ENCODE results near the gene MRPL1.
A peak's percentile ranks its signal among the peaks of the same experiment; 100 is the strongest.

Gene MRPL1

DNA sequence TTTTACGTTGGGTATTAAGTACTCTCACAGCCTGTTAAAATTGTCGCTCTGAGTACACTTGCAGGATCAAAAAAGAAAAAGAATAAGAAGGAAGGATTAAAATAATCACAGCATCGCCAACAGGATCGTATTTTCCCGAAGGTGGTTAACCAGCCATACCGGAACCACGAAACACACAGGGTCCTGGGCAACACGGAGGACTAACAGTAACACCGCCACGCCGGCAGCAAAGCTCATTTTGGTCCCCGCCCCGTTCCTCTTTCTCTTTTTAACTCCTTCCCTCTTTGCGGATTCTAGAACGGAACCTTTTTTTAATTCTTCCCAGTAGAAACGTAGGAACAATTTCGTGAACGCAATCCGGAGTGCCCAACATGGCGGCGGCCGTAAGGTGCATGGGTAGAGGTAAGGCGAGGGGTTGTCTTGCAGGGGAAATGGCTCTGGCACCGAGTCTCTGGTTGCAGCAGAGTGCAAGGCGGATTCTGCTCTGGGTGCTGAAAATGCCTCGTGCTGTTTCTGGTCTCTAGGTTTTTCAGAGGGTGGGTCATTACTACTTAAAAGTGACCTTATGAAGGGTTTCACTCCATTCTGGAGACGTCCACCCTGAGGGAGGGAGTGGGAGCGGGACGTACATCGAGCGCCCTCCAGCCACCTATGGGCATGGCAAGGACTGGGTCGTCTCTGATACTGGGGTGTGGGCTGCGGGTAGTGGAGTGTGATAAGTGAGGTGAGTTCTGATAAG lies at the start of gene MRPL1:
TSS of gene MRPL1 (plus strand) at position 353 of the 739 bp plus-strand sequence. CDS start at position 372, 19 bp downstream.
- DNase-seq (ENCODE audit: low spot score) (peak; percentile 90), FAIRE-seq (peak; percentile 75)

DNA sequence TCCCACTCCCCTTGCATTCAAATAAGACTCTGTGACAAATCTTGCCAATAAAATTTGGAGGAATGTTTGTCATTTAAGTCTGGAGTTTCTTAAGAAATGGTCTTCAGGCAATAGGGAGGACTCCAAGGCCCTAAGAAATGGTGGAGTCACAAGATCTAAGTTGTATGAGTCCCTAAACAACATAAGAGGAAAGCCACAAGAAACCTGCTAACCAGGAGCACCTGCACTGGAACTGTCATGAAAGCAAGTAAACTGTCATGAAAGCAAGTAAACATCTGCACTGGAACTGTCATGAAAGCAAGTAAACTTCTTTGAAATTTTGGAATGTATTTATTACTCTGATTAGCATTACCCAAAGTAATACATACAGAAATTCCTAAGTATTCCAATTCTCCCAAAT lies 47.0 kb upstream of the MRPL1 start:
- no peak for DNase-seq (ENCODE audit: low spot score)
- FAIRE-seq, result no peak

DNA sequence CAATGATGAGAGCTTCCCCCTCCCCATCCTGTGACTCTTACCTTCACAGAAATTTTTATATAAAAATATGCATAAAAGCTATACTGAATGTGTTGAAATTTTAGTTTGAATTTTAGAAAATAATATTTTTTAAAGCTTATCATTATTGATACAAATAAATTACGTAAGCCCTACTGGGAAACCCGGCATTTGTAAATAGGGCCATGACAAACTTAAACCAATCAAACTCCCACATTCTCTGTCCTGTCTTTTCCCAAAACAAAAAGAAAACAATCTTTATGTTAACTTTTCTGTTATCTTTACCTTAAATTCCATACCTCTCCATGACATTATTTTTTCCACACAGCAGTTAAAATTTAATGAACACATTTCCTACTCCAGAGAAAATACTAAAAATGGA lies 46.1 kb upstream of the MRPL1 start:
- FAIRE-seq, result peak; percentile 23
- DNase-seq (ENCODE audit: low spot score), result no peak

DNA sequence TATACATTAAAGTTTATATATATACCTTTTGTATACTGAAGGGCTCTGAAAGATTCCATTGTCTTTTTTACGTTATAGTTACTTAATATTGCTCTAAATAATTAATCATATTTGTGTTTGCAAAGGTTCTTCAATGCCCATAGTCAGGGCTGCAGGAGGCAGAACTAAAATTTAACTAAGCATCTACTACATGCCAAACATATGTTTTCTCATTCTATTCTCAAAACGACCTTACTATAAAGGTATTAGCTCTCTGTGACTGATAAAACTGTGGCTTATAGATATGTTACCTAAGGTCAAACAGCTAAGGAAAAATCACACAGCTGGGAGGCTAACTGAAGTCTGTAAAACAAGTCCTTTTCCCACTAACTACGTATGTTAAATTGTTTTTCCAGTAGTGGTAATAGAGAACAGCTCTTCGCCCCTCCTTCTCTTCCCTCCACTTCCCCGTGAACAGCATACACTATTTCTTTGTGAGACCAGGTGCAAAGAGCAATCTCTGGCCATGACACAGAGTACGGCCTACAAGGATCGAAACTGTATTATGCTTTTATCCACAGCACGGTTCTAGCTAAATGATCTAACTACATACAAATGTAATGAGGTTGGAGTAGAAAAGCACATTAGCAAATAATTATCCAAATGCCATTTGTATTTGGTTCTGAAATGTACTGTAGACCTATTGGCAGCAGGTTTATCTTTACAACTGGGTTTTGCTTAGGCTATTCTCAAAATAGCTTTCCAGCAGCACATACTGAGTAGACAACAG lies 45.1 kb upstream of the MRPL1 start:
- DNase-seq (ENCODE audit: low spot score) (no peak), FAIRE-seq (no peak)

DNA sequence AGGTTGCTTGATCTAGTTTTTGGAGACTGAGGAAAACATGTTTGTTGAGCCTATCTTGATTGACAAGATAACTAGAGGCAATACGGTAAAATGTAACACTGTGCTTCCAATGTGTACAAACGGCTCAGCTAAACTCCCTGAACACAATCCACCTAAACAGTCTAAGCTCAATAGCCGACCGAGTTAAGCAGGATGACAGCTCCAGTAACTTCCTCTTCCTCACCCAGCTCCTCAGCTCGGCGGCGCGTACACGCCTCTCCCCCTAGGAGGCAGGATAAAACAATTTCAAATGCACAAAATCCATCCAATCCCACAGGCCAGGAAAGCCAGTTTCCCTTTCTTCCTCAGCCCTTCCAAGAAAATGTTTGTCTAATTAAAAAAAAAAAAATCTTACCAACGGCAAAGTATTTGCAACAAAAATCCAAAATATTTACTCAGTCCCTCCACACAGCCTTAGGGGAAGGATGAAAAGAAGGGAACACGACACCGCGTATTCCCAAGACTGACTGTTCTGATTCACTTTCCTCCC lies 44.5 kb upstream of the MRPL1 start:
- DNase-seq (ENCODE audit: low spot score) (peak; percentile 73), FAIRE-seq (peak; percentile 76)

DNA sequence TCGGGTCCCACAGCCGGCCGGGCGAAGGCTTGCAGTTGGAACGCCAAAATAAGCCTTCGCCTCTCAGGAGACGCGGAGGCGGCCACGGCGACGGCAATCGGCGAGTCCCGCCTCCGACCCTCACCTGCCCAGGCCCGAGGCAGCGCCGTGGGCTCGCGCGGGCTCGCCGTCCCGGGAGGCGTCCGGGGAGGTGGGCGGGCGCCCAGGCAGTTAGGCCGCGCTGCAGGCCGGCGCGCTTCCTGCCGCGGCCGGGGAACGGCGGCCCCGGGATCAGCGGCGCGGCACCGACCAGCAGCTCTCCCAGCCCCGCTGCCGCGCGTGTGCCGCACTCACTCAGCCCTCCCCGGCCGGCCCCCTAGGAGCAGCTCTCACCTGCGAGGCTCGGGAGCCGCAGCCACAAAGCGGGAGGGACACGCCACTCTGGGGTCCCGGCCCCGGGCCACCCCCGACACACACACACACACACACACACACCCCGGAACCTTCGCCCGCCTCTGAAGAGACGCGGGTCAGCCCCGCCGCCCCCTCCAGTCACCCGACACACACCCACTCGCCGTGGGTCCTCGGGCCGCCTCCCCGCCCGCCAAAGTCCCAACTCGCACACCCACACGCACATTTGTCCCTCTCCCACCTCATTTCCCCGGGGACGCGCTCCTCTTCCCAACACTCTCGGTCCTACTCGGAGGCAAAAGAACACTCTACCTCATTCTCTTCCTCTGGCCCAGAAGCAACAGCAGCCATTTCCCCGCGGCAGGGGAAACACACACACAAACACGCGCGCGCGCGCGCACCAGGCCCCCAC lies 43.8 kb upstream of the MRPL1 start, which contains the start of gene CNOT6L:
TSS of gene CNOT6L (minus strand) at position 767 of the 802 bp plus-strand sequence. CDS start at position 707, 60 bp downstream.
- no peak for FAIRE-seq
- peak; percentile 15 for DNase-seq (ENCODE audit: low spot score)

DNA sequence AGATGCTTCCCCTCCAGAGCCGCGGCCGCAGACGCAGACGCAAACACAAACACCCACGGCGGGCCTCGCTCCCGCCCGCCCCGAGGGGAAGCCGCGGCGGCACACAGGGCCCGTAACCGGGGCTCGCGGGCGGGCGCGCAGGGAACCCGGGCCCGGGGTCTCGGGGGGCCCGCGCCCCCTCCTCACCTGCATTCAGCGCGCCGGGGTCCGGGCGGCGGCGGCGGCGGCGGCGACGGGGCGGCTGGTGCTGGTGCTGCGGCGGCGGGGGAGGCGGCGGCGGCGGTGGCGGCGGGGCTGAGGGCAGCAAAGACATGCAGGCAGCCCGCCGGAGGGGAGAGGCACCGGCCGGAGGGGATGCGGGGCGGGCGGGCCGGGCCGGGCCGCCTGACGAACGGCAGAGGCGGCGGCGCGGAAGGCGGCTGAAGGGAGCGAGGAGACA lies 43.2 kb upstream of the MRPL1 start:
- FAIRE-seq, result no peak
- DNase-seq (ENCODE audit: low spot score), result no peak

DNA sequence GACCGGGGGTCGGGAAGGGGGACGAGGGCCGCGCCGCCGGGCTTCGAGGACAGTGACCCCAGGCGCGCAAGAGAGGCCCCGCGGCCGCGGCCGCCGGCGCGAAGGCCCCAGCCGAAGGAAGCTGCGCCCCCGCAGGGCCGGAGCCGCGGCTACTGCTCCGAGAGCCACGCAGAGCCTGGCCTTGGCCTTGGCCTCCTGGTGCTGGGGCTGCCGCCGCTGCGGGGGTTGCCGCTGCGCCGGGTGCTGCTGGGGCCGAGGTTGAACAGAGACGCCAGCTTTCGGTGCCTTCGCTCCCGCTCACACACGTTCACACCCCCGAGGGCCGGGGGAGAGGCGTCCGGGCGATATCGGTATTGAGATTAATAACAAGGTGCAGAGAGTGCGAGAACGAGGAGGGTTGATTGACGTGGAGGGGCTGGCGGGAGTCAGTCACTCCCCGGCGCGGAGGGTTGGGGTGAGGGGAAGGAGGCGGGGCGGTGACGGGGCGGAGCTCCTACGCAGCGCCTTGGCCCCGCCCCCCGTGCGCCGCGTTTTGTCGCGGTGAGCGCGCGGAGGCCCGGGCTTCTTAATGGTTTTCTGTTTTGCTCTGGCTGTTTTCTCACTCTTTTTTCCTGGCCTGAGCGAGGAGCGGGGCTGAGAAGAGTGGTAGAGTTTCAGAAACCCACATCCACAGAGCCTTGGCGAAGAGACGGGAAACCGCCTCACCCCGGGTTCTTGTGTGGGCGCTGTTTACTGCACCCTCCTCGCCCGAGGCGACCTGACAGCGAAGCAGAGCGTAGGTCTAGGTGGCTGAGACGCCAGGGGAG lies 42.6 kb upstream of the MRPL1 start:
- FAIRE-seq (no peak), DNase-seq (ENCODE audit: low spot score) (peak; percentile 51)

DNA sequence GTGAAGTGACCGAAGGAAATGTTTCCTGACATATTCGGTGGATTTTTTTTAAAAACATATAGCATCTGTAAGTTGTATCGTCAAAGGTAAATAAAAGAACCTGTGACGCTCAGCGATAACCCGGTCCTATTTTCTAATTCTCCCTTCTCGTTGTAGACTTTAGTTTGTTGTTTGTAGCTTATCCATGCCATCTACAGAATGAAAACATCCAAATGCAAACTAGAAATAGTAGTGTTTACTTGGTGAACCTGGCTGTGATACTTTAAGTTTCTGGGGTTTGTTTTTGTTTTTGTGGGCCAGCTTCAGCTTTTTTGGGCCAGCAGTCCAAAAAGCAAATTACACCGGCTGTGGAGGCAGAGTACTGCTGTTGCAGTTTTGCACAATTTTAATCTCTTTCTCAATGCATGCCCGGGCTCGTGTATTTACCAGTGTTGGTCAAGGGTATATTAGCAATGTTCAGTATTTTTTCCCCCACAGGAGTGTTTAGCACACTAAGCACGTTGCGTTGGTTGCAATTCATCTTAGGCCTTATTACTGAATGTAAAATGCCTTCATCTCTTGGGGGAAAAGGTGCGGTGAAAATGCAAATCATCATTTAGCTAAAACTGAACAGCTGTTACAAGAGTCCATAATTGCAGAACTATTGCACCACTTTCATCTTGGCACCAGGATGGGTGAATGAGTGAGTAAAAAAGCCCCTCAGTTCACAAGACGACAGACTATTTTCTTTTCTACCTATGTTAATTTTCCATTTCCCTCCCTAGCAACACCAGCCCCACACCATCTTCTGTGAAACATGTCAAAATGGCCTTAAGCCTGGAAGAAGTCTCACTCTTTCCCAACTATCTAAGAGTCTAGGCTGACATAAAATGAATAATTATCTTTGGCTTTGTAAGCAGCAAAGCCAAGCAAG lies 41.7 kb upstream of the MRPL1 start:
- FAIRE-seq (no peak), DNase-seq (ENCODE audit: low spot score) (no peak)

DNA sequence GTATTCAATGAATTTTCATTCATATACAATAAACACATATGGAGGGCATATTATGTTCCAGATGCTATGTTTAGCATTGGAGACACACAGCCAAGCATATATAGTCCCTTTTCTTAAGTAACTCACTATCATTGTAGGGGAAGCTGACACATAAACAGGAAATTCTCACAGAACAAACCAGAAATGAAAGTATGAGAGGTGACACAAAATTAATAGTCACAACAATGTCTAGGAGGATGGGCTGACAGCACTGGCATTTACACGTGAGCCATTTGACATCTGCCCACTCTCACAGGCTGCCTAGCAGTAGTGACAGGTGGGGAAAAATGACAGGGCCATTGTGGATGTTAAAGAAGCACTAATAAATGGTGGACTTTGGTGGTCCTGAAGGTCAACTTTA lies 40.9 kb upstream of the MRPL1 start:
- FAIRE-seq, result no peak
- no peak for DNase-seq (ENCODE audit: low spot score)

DNA sequence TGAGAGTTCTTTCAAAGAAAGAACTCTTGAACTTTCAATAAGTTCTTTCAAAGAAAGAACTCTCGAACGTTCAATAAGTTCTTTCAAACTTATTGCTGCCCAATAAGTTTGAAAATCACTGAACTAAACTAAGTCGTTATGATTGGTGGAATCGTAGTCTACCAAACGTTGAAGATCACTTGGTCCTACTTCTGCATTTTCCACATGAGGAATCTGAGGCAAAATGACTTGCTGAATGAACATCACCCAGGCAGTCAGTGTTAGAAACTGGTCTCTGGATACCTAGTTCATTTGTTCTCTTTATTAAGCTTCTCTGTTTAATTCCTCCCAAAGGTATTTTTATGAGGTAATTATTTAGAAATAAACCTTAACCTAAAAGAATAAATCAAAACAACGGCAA lies 36.4 kb upstream of the MRPL1 start:
- DNase-seq (ENCODE audit: low spot score), result no peak
- no peak for FAIRE-seq

DNA sequence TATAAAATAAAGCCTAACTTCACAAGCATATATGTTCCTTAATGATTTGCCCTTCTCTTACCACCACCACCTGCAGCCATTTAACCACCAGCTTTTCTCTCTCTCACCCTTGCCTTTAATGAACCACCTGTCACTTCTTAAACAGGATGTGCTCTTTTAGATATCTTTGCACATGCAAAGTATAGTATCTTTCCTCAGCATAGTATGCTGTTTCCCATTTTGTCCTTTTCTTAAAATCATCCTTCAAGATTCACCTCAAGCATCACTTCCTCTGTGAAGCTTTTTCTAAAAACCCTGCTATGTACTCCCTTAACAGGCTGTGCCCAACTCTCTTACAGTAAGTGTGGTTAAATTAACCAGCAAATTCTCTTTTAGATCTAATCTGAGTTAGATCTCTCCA lies 35.3 kb upstream of the MRPL1 start:
- DNase-seq (ENCODE audit: low spot score), result no peak
- no peak for FAIRE-seq

DNA sequence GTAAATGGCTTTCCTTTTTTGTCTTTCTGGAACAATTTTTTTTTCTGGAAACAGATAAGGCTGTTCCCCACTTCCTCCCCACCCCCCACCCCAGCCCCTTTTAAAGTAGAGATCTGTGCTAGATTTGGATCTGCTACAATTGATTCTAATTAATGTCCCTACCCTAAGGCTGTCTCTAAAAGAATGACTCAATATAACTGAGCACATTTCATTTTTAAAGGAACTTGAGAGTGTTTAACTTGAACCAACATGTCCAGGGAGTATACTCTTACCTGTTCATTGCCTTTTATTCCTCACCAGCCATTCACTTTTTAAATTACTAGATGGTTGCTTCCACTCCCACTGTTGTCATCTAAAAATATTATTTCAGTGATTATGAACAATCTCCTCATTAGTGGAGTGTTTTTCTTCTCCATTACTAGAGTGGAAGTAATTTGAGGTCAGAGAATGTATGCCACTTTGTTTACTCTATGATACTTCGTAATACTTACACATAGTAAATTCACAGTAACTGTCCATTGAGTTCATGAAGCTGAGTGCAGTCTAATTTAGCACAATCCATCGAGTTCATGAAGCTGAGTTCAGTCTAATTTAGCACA lies 29.4 kb upstream of the MRPL1 start:
- FAIRE-seq (no peak), DNase-seq (ENCODE audit: low spot score) (no peak)

DNA sequence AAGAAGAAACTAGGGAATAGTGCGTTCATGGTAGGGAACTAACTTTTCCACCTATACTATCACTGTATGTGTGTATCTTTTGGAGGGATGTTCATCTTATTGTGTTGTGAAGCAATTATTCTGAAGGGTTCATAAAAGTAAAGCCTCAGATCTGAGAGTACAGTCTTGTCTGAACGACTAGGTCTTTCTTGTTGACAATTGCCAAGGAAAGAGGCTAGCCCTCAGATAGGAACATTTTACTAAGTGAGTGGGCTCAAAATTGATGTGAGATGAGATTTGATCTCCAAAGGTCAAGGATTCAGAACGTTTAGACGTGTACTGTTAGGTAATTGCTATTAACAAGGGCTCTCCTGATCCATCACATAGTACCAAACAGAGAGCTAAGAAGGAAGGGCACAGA lies 28.2 kb upstream of the MRPL1 start:
- FAIRE-seq (no peak), DNase-seq (ENCODE audit: low spot score) (no peak)

DNA sequence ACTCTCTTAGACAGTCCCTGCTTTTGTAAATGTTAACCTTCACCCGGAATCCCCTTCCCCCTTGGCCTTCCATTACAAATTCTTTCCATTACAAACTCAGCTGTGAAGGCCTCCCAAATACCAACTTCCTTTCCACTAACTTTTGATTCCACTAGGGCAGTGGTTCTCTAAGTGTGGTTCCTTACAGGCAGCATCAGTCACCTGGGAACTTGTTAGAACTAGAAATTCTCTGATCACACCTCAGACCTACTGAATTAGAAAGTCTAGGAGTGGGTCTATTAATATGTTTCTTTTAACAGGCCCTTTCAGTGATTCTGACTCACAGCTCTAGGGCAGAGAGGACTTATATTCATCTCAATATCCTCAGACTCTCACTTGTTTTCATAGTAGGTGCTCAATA lies 19.0 kb upstream of the MRPL1 start:
- no peak for FAIRE-seq
- no peak for DNase-seq (ENCODE audit: low spot score)

DNA sequence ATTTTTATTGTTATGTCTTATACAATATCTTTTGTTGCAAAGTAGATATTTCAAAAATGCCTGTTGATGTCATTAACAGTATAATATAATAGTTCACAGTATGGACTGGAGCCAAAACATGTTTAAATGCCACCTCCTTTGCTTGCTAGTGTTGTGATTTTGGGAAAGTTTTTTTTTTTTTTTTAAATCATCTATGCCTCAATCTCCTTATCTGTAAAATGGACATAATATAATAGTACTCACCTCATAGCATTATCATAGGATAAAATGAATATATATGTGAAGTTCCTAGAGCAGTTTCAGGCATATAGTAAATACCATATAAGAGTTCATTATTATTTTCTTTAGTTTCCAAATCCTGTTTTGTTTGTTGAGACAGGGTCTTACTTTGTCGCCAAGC lies 18.3 kb upstream of the MRPL1 start:
- no peak for FAIRE-seq

DNA sequence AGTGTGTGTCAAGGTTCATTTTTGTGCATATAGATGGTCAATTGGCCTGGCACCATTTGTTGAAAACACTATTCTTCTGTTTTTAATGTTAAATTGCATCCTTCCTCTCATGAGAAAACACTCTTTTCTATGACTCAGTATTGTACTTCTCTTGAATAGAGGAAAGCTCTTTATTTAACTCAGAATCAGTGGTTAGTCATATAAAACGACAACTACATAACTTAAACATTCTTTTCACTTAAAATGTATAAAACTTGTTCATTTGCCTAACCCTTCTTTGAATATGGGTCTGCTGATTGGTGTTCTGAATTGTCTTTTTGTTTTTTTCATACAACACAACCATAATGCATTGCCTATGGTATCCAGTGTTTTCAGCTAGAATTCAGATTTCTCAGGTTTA lies 17.2 kb upstream of the MRPL1 start:
- no peak for FAIRE-seq
- no peak for DNase-seq (ENCODE audit: low spot score)

More for the DNA sequence above, 18.3 kb upstream of the MRPL1 start:
- DNase-seq (ENCODE audit: low spot score), result no peak

DNA sequence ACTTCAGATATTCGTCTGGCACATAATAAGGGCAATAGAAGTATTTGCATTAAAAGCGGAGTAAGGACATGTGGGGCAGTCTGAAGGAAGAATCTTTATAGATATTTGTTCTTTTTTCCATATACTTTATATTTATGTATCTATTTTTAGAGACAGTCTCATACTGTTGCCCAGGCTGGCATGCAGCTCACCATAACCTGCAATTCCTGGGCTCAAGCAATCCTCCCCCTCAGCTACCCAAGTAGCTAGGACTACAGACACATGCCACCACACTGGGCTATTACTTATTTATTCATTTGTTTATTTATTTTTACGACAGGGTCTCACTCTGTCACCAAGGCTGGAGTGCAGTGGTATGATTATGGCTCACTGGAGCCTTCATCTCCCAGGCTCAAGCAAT lies 16.7 kb upstream of the MRPL1 start:
- no peak for DNase-seq (ENCODE audit: low spot score)
- FAIRE-seq, result no peak

DNA sequence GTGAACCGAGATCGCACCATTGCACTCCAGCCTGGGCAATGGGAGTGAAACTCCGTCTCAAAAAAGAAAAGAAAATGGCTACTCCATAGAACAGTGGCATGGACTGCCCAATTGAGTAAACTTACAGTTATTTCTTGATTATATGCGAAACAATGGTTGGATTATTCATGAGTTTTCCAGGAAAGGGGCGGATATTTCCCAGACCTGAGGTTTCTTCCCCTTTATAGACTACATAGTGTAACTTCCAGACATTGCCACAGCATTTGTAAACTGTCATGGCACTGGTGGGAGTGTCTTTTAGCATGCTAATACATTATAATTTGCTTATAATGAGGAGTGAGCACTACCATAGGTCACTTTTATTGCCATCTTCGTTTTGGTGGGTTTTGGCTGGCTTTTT lies 14.1 kb upstream of the MRPL1 start:
- DNase-seq (ENCODE audit: low spot score), result no peak
- no peak for FAIRE-seq
